Endothelial cell of umbilical vein (primary cell): ENCODE measurements around the gene SPTB. TPM values are rescaled to one million over a fixed set of nuclear protein-coding genes. Genes with fewer than 3 reads are reported as not detected.

ENCODE experiments used
- BruUV-seq: library from RNA; stranded (reverse); fragments of 400-500 nt; replicated peaks from 2 replicates; lab custom pipeline; 2021; lab: Mats Ljungman, UMichigan
- CTCF ChIA-PET: fragments of 300-600, 350-600 bp; sonication (Branson Sonifier 250); formaldehyde crosslinking; loops from one replicate; lab custom pipeline; 2021; ENCODE audit warnings: antibody characterized with exemption, inconsistent platforms; lab: Charles Lee
- POLR2A ChIA-PET: fragments of 300-600, 350-600 bp; sonication (Branson Sonifier 250); formaldehyde crosslinking; loops from one replicate; lab custom pipeline; 2021; ENCODE audit warnings: antibody characterized with exemption, inconsistent platforms; lab: Charles Lee
- DNase-seq: peaks from one replicate; pipeline ENCODE4 v3.0.0-alpha.2; 2011; ENCODE audit warnings: low read depth, low spot score
- FAIRE-seq: peaks from 2 replicates; lab custom pipeline; 2011; peaks lifted over from hg19 to GRCh38; lab: Jason Lieb, UNC
- H2AFZ ChIP-seq: 2 replicates; pipeline ENCODE4 v1.6.0; 2012; ENCODE audit warnings: low read depth, low read length, control low read depth, inconsistent platforms
- H3K27ac ChIP-seq: 2 replicates; pipeline ENCODE4 v1.5.1; 2011; ENCODE audit warnings: low read depth, mild to moderate bottlenecking, control low read depth, low read length, moderate library complexity; ENCODE audit not compliant: insufficient read depth
- H3K27me3 ChIP-seq, 2 experiments: 2 replicates each; pipeline versions ENCODE4 v1.6.0 to v1.6.1; 2011; ENCODE audit warnings: low read length in 2 of 2, mixed read lengths in 1 of 2; ENCODE audit not compliant: control insufficient read depth in 2 of 2, insufficient read depth in 2 of 2
- H3K36me3 ChIP-seq, 2 experiments: 2 replicates in 1 of 2; 3 replicates in 1 of 2; pipeline ENCODE4 v1.5.1; 2011; ENCODE audit warnings: low read length in 2 of 2, mild to moderate bottlenecking in 1 of 2, moderate library complexity in 1 of 2; ENCODE audit not compliant: control insufficient read depth in 2 of 2, insufficient read depth in 2 of 2; ENCODE audit errors: extremely low read depth in 1 of 2
- H3K4me1 ChIP-seq: 3 replicates; pipeline ENCODE4 v1.5.1; 2011; ENCODE audit warnings: mild to moderate bottlenecking, low read length; ENCODE audit not compliant: control insufficient read depth, insufficient read depth; ENCODE audit errors: extremely low read depth
- H3K4me2 ChIP-seq: 2 replicates; pipeline ENCODE4 v1.6.1; 2011; ENCODE audit warnings: low read length, control low read depth, mixed read lengths; ENCODE audit not compliant: insufficient read depth
- H3K4me3 ChIP-seq, 3 experiments: fragments of 200-600 bp in 1 of 3; sonication (generic), shearing (Covaris generic) in 1 of 3; replicated peaks in 1 of 3; 2 replicates each; pipeline ENCODE4 v1.5.1; 2011 to 2016; ENCODE audit warnings: control low read depth in 3 of 3, low read length in 3 of 3, mild to moderate bottlenecking in 2 of 3, inconsistent platforms in 1 of 3, low read depth in 1 of 3, moderate library complexity in 1 of 3; ENCODE audit not compliant: insufficient read depth in 1 of 3
- H3K79me2 ChIP-seq: 2 replicates; pipeline ENCODE4 v1.6.0; 2012; ENCODE audit warnings: low read length, inconsistent platforms; ENCODE audit not compliant: control insufficient read depth, insufficient read depth
- H3K9ac ChIP-seq: replicated peaks from 2 replicates; pipeline ENCODE3; 2011; ENCODE audit warnings: low read length, control low read depth; ENCODE audit not compliant: insufficient read depth; ENCODE audit errors: extremely low read depth
- H3K9me1 ChIP-seq: replicated peaks from 3 replicates; pipeline ENCODE4 v1.6.0; 2011; ENCODE audit warnings: mild to moderate bottlenecking, low read length; ENCODE audit not compliant: control insufficient read depth, insufficient read depth; ENCODE audit errors: extremely low read depth
- H3K9me3 ChIP-seq: replicated peaks from 2 replicates; pipeline ENCODE4 v1.5.1; 2012; ENCODE audit warnings: low read length, inconsistent platforms; ENCODE audit not compliant: control insufficient read depth, insufficient read depth
- H4K20me1 ChIP-seq: replicated peaks from 2 replicates; pipeline ENCODE3; 2011; ENCODE audit warnings: mild to moderate bottlenecking, low read length; ENCODE audit not compliant: control insufficient read depth, insufficient read depth; ENCODE audit errors: extremely low read depth
- EZH2 ChIP-seq: IDR thresholded peaks from 2 replicates; pipeline ENCODE4 v1.6.1; 2012; ENCODE audit warnings: borderline replicate concordance, low read depth, mild to moderate bottlenecking, moderate library complexity, low read length, inconsistent platforms; ENCODE audit not compliant: severe bottlenecking
- FOS ChIP-seq: IDR thresholded peaks from 2 replicates; pipeline ENCODE4 v1.6.1; 2011; ENCODE audit warnings: mild to moderate bottlenecking, low read length, moderate library complexity, borderline replicate concordance; ENCODE audit not compliant: insufficient read depth
- GATA2 ChIP-seq: IDR thresholded peaks from 2 replicates; pipeline ENCODE4 v1.7.0; 2011; ENCODE audit warnings: low read depth, mild to moderate bottlenecking, moderate library complexity, mixed read lengths, low read length; ENCODE audit not compliant: insufficient read length, insufficient read depth
- JUN ChIP-seq: IDR thresholded peaks from 2 replicates; pipeline ENCODE4 v1.6.1; 2011; ENCODE audit warnings: borderline replicate concordance, low read depth; ENCODE audit not compliant: insufficient read length, insufficient read depth
- MYC ChIP-seq: IDR thresholded peaks from one replicate; pipeline ENCODE4 v1.6.1; 2011; ENCODE audit warnings: mild to moderate bottlenecking, low read depth, low read length
- POLR2A ChIP-seq: IDR thresholded peaks from 2 replicates; pipeline ENCODE4 v1.6.1; 2012; ENCODE audit warnings: low read depth, mild to moderate bottlenecking, control low read depth, low read length
- POLR2AphosphoS5 ChIP-seq: IDR thresholded peaks from 2 replicates; pipeline ENCODE4 v1.6.1; 2012; ENCODE audit warnings: low read depth, mild to moderate bottlenecking, control low read depth, low read length, moderate library complexity; ENCODE audit not compliant: insufficient read depth
- dilution Hi-C: fragments of 300-500 bp; cut with MboI; formaldehyde crosslinking; loops from one replicate; pipeline ENCODE4 v1.15.0; 2019; ENCODE audit warnings: low sequenced_read_pairs; ENCODE audit not compliant: extremely low pct_ligation_motif_present
- intact Hi-C: fragments of 100-400 bp; cut with micrococcal nuclease; formaldehyde crosslinking; loops from one replicate; pipeline ENCODE4 v1.10.0; 2022
- polyA plus RNA-seq, 4 experiments: library from polyadenylated mRNA; depleted of rRNA in 3 of 4; stranded (reverse) in 3 of 4; unstranded in 1 of 4; fragments of >200 nt; gene quantifications; 2 replicates each; pipeline versions ENCODE4 v1.2.1 to v1.2.3, GENCODE V29; 2011 to 2012; ENCODE audit warnings: missing spikeins in 1 of 4
- total RNA-seq: library from RNA; stranded (reverse); gene quantifications from 2 replicates; pipeline ENCODE4 v1.2.3, GENCODE V29; 2021
- TF ChIP-seq, protein P1 (sequence below), 2 donors: IDR thresholded peaks; 1 replicate in 1 of 2; 2 replicates in 1 of 2; pipeline ENCODE4 v1.5.1; 2011; ENCODE audit warnings: low read length in 2 of 2, mild to moderate bottlenecking in 2 of 2, moderate library complexity in 2 of 2, control low read depth in 1 of 2, inconsistent platforms in 1 of 2, low read depth in 1 of 2; ENCODE audit not compliant: insufficient read depth in 1 of 2; ENCODE audit errors: extremely low read depth in 1 of 2
- TF ChIP-seq, protein P2 (sequence below): IDR thresholded peaks from 2 replicates; pipeline ENCODE4 v1.6.1; 2011; ENCODE audit not compliant: insufficient read depth, insufficient read length

Gene SPTB
- total and polyA plus RNA-seq, 2 donors (not counting 3 experiments of a cell fraction or from before 2014, with no cell fraction given), result 0.03 to 0.07 TPM

DNA sequence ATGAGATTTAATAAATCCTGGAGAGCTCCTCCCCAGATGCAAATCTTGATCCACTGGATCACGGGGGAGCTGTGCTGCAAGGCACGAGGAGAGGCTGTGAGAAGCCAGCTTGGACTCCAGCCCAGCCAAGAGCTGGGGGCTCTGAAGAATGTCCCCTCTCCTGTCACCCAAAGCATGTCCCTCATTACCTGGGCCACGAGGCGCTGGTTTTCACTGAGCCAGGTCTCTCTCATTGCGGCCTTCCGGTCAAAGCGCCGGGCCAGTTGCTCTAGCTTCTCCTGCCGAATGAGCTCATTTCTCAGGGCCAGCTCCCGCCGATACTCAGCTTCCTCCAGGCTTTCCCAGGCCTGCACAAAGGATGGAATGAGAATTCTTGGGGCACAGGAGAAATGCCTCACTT is 83.3 kb downstream of the SPTB start:
- H3K9me1 ChIP-seq, result no peaks in the 10 kb centered on the region
- dilution Hi-C loops, result no loop called here
- CTCF ChIA-PET, result interaction anchor here (1.0 to 1.7 kb wide), 3 partner anchors 27 to 191 kb away, joined by 3 to 4 read pairs (median 3); partner anchors contain the start of gene FNTB
- H3K9ac ChIP-seq, result no peak overlapping the region
- TF ChIP-seq, protein P1, sequence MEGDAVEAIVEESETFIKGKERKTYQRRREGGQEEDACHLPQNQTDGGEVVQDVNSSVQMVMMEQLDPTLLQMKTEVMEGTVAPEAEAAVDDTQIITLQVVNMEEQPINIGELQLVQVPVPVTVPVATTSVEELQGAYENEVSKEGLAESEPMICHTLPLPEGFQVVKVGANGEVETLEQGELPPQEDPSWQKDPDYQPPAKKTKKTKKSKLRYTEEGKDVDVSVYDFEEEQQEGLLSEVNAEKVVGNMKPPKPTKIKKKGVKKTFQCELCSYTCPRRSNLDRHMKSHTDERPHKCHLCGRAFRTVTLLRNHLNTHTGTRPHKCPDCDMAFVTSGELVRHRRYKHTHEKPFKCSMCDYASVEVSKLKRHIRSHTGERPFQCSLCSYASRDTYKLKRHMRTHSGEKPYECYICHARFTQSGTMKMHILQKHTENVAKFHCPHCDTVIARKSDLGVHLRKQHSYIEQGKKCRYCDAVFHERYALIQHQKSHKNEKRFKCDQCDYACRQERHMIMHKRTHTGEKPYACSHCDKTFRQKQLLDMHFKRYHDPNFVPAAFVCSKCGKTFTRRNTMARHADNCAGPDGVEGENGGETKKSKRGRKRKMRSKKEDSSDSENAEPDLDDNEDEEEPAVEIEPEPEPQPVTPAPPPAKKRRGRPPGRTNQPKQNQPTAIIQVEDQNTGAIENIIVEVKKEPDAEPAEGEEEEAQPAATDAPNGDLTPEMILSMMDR (IDR thresholded peaks at IDR 0.05; ENCODE audit: extremely low read depth in 1 of 2, insufficient read depth in 1 of 2, low read depth in 1 of 2, low read length in 2 of 2), result no peak
- TF ChIP-seq POLR2AphosphoS5 (no peak), EZH2 (no peak), JUN (no peak), MYC (no peak), POLR2A (no peak), GATA2 (no peak), FOS (no peak)
- TF ChIP-seq, protein P2, sequence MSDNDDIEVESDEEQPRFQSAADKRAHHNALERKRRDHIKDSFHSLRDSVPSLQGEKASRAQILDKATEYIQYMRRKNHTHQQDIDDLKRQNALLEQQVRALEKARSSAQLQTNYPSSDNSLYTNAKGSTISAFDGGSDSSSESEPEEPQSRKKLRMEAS, result no peak
- H3K9me3 ChIP-seq, result no peaks in the 10 kb centered on the region
- FAIRE-seq (no peak), DNase-seq (no peak)
- intact Hi-C loops, result no loop called here
- no peak overlapping the region for H3K4me3 ChIP-seq
- POLR2A ChIA-PET, result no interaction called here
- no peaks in the 10 kb centered on the region for H3K36me3 ChIP-seq
- no peaks in the 10 kb centered on the region for H4K20me1 ChIP-seq
- no peak overlapping the region for H3K27ac ChIP-seq
- H3K79me2 ChIP-seq, result no peaks in the 10 kb centered on the region
- no peak overlapping the region for H3K4me2 ChIP-seq
- no TSS peak for BruUV-seq
- peaks cover 0 to 4% of the 10 kb centered on the region in 2 experiments for H3K27me3 ChIP-seq
- no peak overlapping the region for H2AFZ ChIP-seq
- H3K4me1 ChIP-seq, result no peaks in the 10 kb centered on the region
